ENCODE measurements around the gene TOMM34. TPM values are rescaled to one million over a fixed set of nuclear protein-coding genes. Genes with fewer than 3 reads are reported as not detected.

The TOMM34 gene
- total RNA-seq, 1 experiment from 2014 or later = 37.5 TPM

DNA sequence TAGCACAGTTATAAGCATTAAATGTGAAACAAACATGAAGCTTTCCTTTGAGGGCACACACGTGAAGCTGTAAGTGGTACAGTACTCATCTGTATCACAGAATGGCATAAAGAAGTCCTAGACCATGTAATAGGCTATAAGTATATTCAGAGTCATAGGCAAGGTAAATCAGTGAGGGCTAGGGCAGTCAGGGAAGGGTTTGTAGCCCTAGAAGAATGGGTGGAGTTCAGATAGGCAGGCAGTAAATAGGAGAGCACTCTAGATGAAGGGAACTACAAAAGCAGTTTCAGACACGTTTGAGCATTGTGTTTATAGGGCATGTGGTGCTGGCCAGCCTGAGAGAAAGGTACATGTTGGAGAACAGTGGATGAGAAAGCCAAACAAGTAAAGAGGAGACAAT is 65.2 kb downstream of the TOMM34 start:
- DNase-seq = no peak
- Histone ChIP-seq H3K27ac (ENCODE audit: insufficient read length, low read depth, low read length) (no peak overlapping the region), H3K23me2 (ENCODE audit: insufficient read length, low read depth, low read length, poor library complexity, severe bottlenecking) (no peaks in the 10 kb centered on the region), H2AFZ (ENCODE audit: low read length) (no peak overlapping the region), H3K9me3 (ENCODE audit: control insufficient read depth, low read depth, low read length) (no peaks in the 10 kb centered on the region), H3K56ac (ENCODE audit: insufficient read length, low read depth, low read length) (no peak overlapping the region), H2BK15ac (ENCODE audit: low read depth, low read length) (no peak overlapping the region), H3K4me2 (ENCODE audit: insufficient read depth, insufficient read length, low read length) (no peak overlapping the region), H3K18ac (ENCODE audit: insufficient read length, low read depth, low read length) (no peak overlapping the region), H3K27me3 (ENCODE audit: insufficient read depth, low read length) (no peaks in the 10 kb centered on the region), H2BK5ac (ENCODE audit: insufficient read length, low read length) (no peak overlapping the region), H4K20me1 (ENCODE audit: control insufficient read depth, insufficient read depth, insufficient read length) (no peaks in the 10 kb centered on the region), H3K23ac (ENCODE audit: insufficient read length, low read depth, low read length) (no peak overlapping the region), H4K5ac (ENCODE audit: insufficient read length, low read depth, low read length) (no peak overlapping the region), H3K9ac (ENCODE audit: extremely low read depth, insufficient read length, low read length) (no peak overlapping the region), H2BK20ac (ENCODE audit: low read depth, low read length, poor library complexity, severe bottlenecking) (no peak overlapping the region), H3K4me1 (ENCODE audit: insufficient read depth, low read length) (peaks cover 3% of the 10 kb centered on the region; the same call in 1 of the 2 replicates), H3K4ac (ENCODE audit: low read depth, low read length) (no peak overlapping the region), H2BK12ac (ENCODE audit: insufficient read length, low read depth, low read length) (no peak overlapping the region), H3K14ac (ENCODE audit: insufficient read depth, low read length) (no peak overlapping the region), H4K91ac (ENCODE audit: insufficient read length, low read depth, low read length) (no peak overlapping the region), H3T11ph (ENCODE audit: low read length) (no peak overlapping the region), H3K79me1 (ENCODE audit: insufficient read depth, low read depth, low read length, poor library complexity, severe bottlenecking) (peaks cover 12% of the 10 kb centered on the region), H4K8ac (replicated peaks; ENCODE audit: insufficient read length, low read depth, low read length) (no peak overlapping the region), H3K79me2 (ENCODE audit: insufficient read depth, low read length) (peaks cover 54% of the 10 kb centered on the region), H2BK120ac (ENCODE audit: low read depth, low read length, poor library complexity, severe bottlenecking) (no peak overlapping the region), H2AK5ac (ENCODE audit: insufficient read length, low read length) (no peak overlapping the region)
- TF ChIP-seq, protein P1, sequence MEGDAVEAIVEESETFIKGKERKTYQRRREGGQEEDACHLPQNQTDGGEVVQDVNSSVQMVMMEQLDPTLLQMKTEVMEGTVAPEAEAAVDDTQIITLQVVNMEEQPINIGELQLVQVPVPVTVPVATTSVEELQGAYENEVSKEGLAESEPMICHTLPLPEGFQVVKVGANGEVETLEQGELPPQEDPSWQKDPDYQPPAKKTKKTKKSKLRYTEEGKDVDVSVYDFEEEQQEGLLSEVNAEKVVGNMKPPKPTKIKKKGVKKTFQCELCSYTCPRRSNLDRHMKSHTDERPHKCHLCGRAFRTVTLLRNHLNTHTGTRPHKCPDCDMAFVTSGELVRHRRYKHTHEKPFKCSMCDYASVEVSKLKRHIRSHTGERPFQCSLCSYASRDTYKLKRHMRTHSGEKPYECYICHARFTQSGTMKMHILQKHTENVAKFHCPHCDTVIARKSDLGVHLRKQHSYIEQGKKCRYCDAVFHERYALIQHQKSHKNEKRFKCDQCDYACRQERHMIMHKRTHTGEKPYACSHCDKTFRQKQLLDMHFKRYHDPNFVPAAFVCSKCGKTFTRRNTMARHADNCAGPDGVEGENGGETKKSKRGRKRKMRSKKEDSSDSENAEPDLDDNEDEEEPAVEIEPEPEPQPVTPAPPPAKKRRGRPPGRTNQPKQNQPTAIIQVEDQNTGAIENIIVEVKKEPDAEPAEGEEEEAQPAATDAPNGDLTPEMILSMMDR (conservative IDR thresholded peaks at IDR 0.05) = no peak
- H3K4me3 Mint-ChIP-seq = no peak overlapping the region
- H3K27me3 Mint-ChIP-seq (ENCODE audit: low read depth) = no peaks in the 10 kb centered on the region
- no peaks in the 10 kb centered on the region for H3K9me3 Mint-ChIP-seq
- peaks cover 2 to 8% of the 10 kb centered on the region in 2 experiments; a peak in 3 of 4 replicates for H3K4me1 Mint-ChIP-seq
- peak overlapping the region in 2 of 3 experiments; percentile 1 to 49; a peak in 4 of 7 replicates for H3K27ac Mint-ChIP-seq
- H3K36me3 Mint-ChIP-seq (ENCODE audit: insufficient read depth in 1 of 3, low read depth in 3 of 3) = peaks cover 2 to 11% (median 6%) of the 10 kb centered on the region in 3 experiments; a peak in 4 of 7 replicates
- no CpG with 5 or more reads among the region's 2 CpGs for WGBS (ENCODE audit: extremely low coverage, insufficient read length, low lambda C conversion rate)

Other genes starting within 250 kb of the TOMM34 start
- not detected in 2 replicates for gene CCN5, start 245.0 kb downstream of the TOMM34 start, total RNA-seq (2021)
- 0.33 and 0.39 TPM in 2 replicates for gene KCNK15, start 214.5 kb downstream of the TOMM34 start, total RNA-seq (2021)
- 15.5 and 16.3 TPM in 2 replicates for gene RIMS4, start 149.9 kb downstream of the TOMM34 start, total RNA-seq (2021)
- gene YWHAB, start 74.7 kb downstream of the TOMM34 start, total RNA-seq (2021) = 203 and 204 TPM in 2 replicates
- 83.5 and 92.0 TPM in 2 replicates for gene PABPC1L, start 50.3 kb downstream of the TOMM34 start, total RNA-seq (2021)
- gene STK4, start 6.1 kb upstream of the TOMM34 start, total RNA-seq (2021) = 41.3 and 43.0 TPM in 2 replicates
- gene KCNS1, start 140.7 kb upstream of the TOMM34 start, total RNA-seq (2021) = 0.98 and 0.99 TPM in 2 replicates
- gene WFDC5, start 154.8 kb upstream of the TOMM34 start, total RNA-seq (2021) = not detected in 2 replicates
- gene WFDC12, start 164.1 kb upstream of the TOMM34 start, total RNA-seq (2021) = not detected in 2 replicates
- gene PI3, start 214.5 kb upstream of the TOMM34 start, total RNA-seq (2021) = not detected in 2 replicates
- 1.4 and 2.0 TPM in 2 replicates for gene SEMG1, start 246.6 kb upstream of the TOMM34 start, total RNA-seq (2021)